Retinal pigment epithelial cell (primary cell): ENCODE results near the gene TNFSF4.
A peak's percentile ranks its signal among the peaks of the same experiment; 100 is the strongest.

Experiments
- DNase-seq: peaks from one replicate; pipeline ENCODE4 v3.0.0-alpha.2; 2010; ENCODE audit warnings: low read depth
- H3K4me3 ChIP-seq: 2 replicates; pipeline ENCODE4 v1.5.1; 2011; ENCODE audit warnings: mild to moderate bottlenecking, low read length, control low read depth, moderate library complexity
- TF ChIP-seq, protein P1 (sequence below): conservative IDR thresholded peaks from 2 replicates; pipeline ENCODE4 v1.5.1; 2011; ENCODE audit warnings: low read depth, low read length, control low read depth, inconsistent platforms

The TNFSF4 gene

DNA sequence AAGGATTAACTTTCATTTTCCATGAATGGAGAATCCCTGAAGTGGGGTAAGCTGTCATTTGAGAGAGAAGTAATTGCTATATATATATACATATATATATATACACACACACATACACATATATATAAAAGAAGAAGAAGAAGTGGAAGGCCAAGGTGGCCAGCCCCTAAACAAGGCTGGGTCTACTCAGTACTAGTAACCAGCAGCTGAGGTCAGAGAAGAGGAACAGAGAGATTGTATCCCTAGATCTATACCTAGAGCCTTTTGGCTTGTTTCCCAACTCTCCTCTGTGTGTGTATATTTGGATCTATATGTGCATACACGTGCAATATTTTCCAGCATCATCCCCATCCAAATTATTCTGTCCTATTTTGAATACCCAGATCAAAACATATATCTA is 5.2 kb downstream of the TNFSF4 start:
- TF ChIP-seq, protein P1, sequence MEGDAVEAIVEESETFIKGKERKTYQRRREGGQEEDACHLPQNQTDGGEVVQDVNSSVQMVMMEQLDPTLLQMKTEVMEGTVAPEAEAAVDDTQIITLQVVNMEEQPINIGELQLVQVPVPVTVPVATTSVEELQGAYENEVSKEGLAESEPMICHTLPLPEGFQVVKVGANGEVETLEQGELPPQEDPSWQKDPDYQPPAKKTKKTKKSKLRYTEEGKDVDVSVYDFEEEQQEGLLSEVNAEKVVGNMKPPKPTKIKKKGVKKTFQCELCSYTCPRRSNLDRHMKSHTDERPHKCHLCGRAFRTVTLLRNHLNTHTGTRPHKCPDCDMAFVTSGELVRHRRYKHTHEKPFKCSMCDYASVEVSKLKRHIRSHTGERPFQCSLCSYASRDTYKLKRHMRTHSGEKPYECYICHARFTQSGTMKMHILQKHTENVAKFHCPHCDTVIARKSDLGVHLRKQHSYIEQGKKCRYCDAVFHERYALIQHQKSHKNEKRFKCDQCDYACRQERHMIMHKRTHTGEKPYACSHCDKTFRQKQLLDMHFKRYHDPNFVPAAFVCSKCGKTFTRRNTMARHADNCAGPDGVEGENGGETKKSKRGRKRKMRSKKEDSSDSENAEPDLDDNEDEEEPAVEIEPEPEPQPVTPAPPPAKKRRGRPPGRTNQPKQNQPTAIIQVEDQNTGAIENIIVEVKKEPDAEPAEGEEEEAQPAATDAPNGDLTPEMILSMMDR: no peak
- H3K4me3 ChIP-seq: no peak overlapping the region
- DNase-seq: no peak

DNA sequence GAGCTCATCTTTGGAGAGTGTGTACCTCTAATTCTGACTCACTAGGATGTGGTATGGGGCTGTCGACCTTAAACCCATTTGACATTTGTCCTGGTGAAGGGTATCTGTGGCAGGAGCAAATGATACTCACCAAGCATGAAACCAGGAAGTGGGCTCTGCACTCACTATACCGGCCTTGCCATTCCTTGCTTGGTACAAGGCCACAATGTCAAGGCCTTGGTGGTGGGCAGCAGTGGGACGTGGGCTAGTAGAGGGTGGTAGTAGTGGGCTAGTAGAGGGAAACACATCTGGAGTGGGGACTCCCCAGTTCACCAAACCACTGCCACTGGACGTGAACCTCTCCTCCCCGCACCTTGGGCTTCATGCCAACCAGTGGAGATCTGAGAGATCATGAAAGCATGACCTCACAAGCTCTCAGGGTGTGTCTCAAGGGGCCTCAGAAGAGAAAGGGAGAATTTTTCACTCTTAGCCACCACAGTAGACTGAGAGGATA is 11.5 kb downstream of the TNFSF4 start:
- no peak overlapping the region for H3K4me3 ChIP-seq
- no peak for DNase-seq
- TF ChIP-seq, protein P1: no peak

DNA sequence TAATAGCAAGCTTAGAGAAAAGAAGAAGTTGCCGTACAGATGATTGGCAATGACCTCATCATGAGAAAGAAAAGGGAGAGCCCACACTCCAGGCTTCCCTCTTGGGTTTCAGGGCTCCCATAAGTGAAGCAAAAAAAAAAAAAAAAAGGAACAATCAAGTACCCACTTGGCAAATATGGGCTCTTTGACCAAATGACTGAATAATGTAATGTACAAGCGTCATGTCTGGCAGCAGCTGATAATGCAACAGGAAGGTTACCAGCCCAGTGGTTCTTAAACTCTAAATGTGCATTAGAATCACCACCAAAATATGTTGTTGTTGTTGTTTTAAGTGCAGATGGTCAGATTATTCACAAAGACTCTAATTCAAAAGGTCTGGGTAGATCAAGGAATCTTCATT is 13.5 kb downstream of the TNFSF4 start:
- TF ChIP-seq, protein P1: no peak
- no peak overlapping the region for H3K4me3 ChIP-seq
- no peak for DNase-seq

DNA sequence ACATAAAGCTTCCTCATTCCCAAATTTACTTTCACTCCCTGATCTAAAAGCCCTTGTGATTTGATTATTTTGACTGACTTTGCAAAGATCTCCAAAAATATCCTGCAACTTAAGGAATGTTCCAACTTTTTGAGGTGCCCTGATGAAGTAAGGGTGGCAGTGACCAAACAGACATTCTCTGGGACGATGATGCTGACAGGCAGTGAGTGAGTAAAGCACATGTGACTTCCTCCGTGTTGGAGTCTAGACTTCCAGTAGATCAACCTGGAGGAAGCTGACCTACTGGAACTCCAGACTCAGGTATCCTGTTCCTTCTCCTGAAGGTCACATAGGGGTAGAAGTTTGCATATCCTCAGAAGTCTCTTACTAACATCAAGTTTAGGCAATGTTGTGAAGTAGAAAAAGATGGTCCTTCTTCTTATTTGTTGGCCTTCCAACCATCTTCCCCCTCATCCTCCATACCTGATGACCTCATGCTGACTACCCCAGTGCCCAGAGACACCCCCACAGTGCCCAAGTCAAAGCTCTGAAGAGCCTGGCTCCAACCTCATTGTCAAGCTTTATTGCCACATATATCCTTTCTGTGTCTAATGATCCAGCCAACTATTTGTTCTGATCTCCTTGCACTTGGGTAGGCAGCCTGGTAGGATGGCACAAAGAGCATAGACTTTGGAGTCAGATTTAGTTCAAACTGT is 16.0 kb downstream of the TNFSF4 start:
- DNase-seq: no peak
- TF ChIP-seq, protein P1: no peak
- H3K4me3 ChIP-seq: no peak overlapping the region

DNA sequence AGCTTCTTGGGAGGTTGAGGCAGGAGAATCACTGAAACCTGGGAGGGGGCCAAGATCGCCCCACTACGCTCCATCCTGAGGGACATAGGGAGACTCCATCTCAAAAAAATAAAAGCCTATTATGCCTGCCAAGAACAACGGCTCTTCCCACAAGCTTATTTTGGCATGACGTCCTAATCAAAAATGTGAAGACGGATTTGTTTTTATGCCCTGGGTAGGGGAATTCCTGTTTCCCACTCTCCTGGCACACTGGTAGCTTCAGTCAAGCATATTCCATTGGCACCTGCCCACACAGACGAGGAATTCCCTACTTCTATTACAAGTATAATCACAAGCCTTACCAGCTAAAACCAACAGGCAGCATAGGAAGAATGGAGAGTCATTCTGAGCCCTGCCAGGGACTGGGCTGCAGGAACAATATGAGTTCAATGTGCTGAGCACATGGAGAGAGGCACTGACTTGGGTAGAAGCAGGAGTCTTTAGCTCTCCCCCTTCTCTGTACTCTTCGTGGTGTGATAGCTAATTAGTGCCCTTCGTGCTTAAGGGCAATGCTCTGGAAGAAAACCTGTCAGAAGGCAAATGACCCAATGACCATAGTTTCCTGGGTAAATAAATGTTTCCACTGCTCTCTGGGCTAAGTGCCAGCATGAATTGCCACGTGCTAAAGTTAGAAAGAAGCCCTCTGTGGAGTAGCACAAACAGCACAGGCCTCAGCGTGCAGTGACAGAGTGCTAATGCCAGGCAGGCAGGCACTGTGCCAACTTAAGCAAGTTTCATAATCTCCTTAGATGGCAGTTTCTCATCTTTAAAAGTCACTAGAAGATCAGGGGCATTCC is 16.8 kb downstream of the TNFSF4 start:
- peak; percentile 95 for DNase-seq
- no peak overlapping the region for H3K4me3 ChIP-seq
- TF ChIP-seq, protein P1: no peak

DNA sequence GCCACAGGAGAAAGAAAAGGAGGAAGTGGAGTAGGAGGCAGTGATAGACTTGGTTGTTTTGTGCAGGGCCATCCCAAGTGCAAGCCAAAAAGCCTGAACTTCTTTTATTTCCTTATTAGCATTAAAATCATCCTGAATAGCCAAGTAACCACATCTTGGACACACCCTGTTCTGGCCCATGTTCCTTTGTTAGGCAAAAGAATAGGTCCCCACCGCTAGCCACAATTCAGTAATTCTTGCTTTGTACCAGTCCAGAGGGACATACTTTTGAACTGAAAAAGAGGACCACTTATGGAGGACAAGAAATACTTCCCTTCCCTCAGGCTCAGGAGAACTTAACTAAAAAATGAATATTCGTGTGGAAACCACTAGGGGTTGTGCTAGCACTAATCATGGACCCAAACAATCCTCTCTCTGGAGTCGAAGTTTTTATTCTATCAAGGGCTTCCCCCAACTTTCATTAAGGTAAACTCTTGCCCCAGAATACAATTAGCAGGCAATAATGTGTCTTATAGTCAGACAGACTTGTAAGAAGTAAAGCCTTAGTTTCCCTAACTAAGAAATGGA is 19.4 kb downstream of the TNFSF4 start:
- DNase-seq: no peak
- TF ChIP-seq, protein P1: no peak
- no peak overlapping the region for H3K4me3 ChIP-seq

DNA sequence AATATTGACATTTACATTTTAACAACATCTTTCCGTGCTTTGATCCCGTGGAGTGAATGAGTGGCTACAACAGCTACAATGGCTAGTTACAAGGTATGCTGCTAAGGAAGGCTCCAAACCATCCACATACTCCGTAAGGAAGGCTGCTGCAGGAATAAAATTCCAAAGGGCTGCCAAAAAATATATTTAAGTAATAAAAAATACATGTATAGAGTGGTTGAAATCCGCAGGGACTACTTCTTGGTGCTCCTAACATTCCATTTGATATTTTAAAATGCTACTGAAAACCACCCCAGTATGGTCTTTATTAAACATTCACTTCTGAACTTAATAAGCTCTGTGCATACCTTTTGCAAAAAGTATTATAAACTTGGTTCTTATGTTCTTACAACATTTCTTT is 25.3 kb downstream of the TNFSF4 start:
- H3K4me3 ChIP-seq: no peak overlapping the region
- DNase-seq: no peak
- TF ChIP-seq, protein P1: no peak
